ENCODE measurements around the gene ZBTB25.

DNA sequence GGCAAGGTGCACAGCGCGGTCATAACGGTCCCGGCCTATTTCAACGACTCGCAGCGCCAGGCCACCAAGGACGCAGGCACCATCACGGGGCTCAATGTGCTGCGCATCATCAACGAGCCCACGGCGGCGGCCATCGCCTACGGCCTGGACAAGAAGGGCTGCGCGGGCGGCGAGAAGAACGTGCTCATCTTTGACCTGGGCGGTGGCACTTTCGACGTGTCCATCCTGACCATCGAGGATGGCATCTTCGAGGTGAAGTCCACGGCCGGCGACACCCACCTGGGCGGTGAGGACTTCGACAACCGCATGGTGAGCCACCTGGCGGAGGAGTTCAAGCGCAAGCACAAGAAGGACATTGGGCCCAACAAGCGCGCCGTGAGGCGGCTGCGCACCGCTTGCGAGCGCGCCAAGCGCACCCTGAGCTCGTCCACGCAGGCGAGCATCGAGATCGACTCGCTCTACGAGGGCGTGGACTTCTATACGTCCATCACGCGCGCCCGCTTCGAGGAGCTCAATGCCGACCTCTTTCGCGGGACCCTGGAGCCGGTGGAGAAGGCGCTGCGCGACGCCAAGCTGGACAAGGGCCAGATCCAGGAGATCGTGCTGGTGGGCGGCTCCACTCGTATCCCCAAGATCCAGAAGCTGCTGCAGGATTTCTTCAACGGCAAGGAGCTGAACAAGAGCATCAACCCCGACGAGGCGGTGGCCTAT lies 37.8 kb upstream of the ZBTB25 start:
- TF ChIP-seq POLR2A (IDR thresholded peaks at IDR 0.05; ENCODE audit: low read length) (no peak), GATA1 (IDR thresholded peaks at IDR 0.05; ENCODE audit: low read depth, low read length) (no peak)

Measured in erythroblast (primary cell).